Measurements from ENCODE around the gene ST3GAL4.

ST3GAL4 gene

GRCh38 chr11:126413843-126414405 lies 58.4 kb downstream of the ST3GAL4 start:
- no peak overlapping the region for H3K4me3 ChIP-seq (ENCODE audit: insufficient read depth, low read depth, low read length, poor library complexity, severe bottlenecking)
- no peaks in the 10 kb centered on the region for H3K9me3 ChIP-seq (ENCODE audit: control insufficient read depth, low read length)
- H3K27ac ChIP-seq (ENCODE audit: insufficient read depth, low read length, poor library complexity, severe bottlenecking), result no peak overlapping the region
- no peaks in the 10 kb centered on the region for H3K4me1 ChIP-seq (ENCODE audit: control insufficient read depth, insufficient read depth, low read length, poor library complexity, severe bottlenecking)
- H3K27me3 ChIP-seq (replicated peaks; ENCODE audit: control insufficient read depth, insufficient read depth, low read length, poor library complexity, severe bottlenecking), result no peaks in the 10 kb centered on the region
- peaks cover 4% of the 10 kb centered on the region for H3K36me3 ChIP-seq (ENCODE audit: control insufficient read depth, insufficient read depth, low read length)
- no peak for DNase-seq

GRCh38 chr11:126414615-126415014 lies 59.1 kb downstream of the ST3GAL4 start:
- H3K36me3 ChIP-seq (ENCODE audit: control insufficient read depth, insufficient read depth, low read length), result no peaks in the 10 kb centered on the region
- no peaks in the 10 kb centered on the region for H3K4me1 ChIP-seq (ENCODE audit: control insufficient read depth, insufficient read depth, low read length, poor library complexity, severe bottlenecking)
- H3K27me3 ChIP-seq (replicated peaks; ENCODE audit: control insufficient read depth, insufficient read depth, low read length, poor library complexity, severe bottlenecking), result no peaks in the 10 kb centered on the region
- no peak for DNase-seq
- H3K4me3 ChIP-seq (ENCODE audit: insufficient read depth, low read depth, low read length, poor library complexity, severe bottlenecking), result no peak overlapping the region
- no peaks in the 10 kb centered on the region for H3K9me3 ChIP-seq (ENCODE audit: control insufficient read depth, low read length)
- H3K27ac ChIP-seq (ENCODE audit: insufficient read depth, low read length, poor library complexity, severe bottlenecking), result no peak overlapping the region

- H3K27me3 ChIP-seq (replicated peaks; ENCODE audit: control insufficient read depth, insufficient read depth, low read length, poor library complexity, severe bottlenecking), result no peaks in the 10 kb centered on the region
- no peaks in the 10 kb centered on the region for H3K9me3 ChIP-seq (ENCODE audit: control insufficient read depth, low read length)
- no peaks in the 10 kb centered on the region for H3K36me3 ChIP-seq (ENCODE audit: control insufficient read depth, insufficient read depth, low read length)
- H3K4me3 ChIP-seq (ENCODE audit: insufficient read depth, low read depth, low read length, poor library complexity, severe bottlenecking), result no peak overlapping the region
- H3K27ac ChIP-seq (ENCODE audit: insufficient read depth, low read length, poor library complexity, severe bottlenecking), result no peak overlapping the region
- DNase-seq, result no peak
- H3K4me1 ChIP-seq (ENCODE audit: control insufficient read depth, insufficient read depth, low read length, poor library complexity, severe bottlenecking), result no peaks in the 10 kb centered on the region
Measured at GRCh38 chr11:126415128-126415527, 59.6 kb downstream of the ST3GAL4 start.

- Histone ChIP-seq H3K27ac (ENCODE audit: insufficient read depth, low read length, poor library complexity, severe bottlenecking) (no peak overlapping the region), H3K27me3 (replicated peaks; ENCODE audit: control insufficient read depth, insufficient read depth, low read length, poor library complexity, severe bottlenecking) (no peaks in the 10 kb centered on the region), H3K9me3 (ENCODE audit: control insufficient read depth, low read length) (no peaks in the 10 kb centered on the region), H3K4me3 (ENCODE audit: insufficient read depth, low read depth, low read length, poor library complexity, severe bottlenecking) (peak overlapping the region; percentile 53), H3K4me1 (ENCODE audit: control insufficient read depth, insufficient read depth, low read length, poor library complexity, severe bottlenecking) (no peaks in the 10 kb centered on the region), H3K36me3 (ENCODE audit: control insufficient read depth, insufficient read depth, low read length) (no peaks in the 10 kb centered on the region)
- no peak for DNase-seq
Measured at GRCh38 chr11:126415669-126416420, 60.4 kb downstream of the ST3GAL4 start.

GRCh38 chr11:126416542-126417090 lies 61.1 kb downstream of the ST3GAL4 start:
- H3K27me3 ChIP-seq (replicated peaks; ENCODE audit: control insufficient read depth, insufficient read depth, low read length, poor library complexity, severe bottlenecking), result no peaks in the 10 kb centered on the region
- peak overlapping the region; percentile 53 for H3K4me3 ChIP-seq (ENCODE audit: insufficient read depth, low read depth, low read length, poor library complexity, severe bottlenecking)
- H3K27ac ChIP-seq (ENCODE audit: insufficient read depth, low read length, poor library complexity, severe bottlenecking), result no peak overlapping the region
- H3K4me1 ChIP-seq (ENCODE audit: control insufficient read depth, insufficient read depth, low read length, poor library complexity, severe bottlenecking), result no peaks in the 10 kb centered on the region
- no peaks in the 10 kb centered on the region for H3K9me3 ChIP-seq (ENCODE audit: control insufficient read depth, low read length)
- H3K36me3 ChIP-seq (ENCODE audit: control insufficient read depth, insufficient read depth, low read length), result no peaks in the 10 kb centered on the region
- peak; percentile 27 to 46 (median 28) for DNase-seq

- Histone ChIP-seq H3K4me3 (ENCODE audit: insufficient read depth, low read depth, low read length, poor library complexity, severe bottlenecking) (peak overlapping the region; percentile 53), H3K27ac (ENCODE audit: insufficient read depth, low read length, poor library complexity, severe bottlenecking) (no peak overlapping the region), H3K4me1 (ENCODE audit: control insufficient read depth, insufficient read depth, low read length, poor library complexity, severe bottlenecking) (no peaks in the 10 kb centered on the region), H3K36me3 (ENCODE audit: control insufficient read depth, insufficient read depth, low read length) (no peaks in the 10 kb centered on the region), H3K27me3 (replicated peaks; ENCODE audit: control insufficient read depth, insufficient read depth, low read length, poor library complexity, severe bottlenecking) (no peaks in the 10 kb centered on the region), H3K9me3 (ENCODE audit: control insufficient read depth, low read length) (no peaks in the 10 kb centered on the region)
- DNase-seq, result no peak
Measured at GRCh38 chr11:126417091-126417862, 61.8 kb downstream of the ST3GAL4 start.

GRCh38 chr11:126418887-126419286 lies 63.4 kb downstream of the ST3GAL4 start:
- Histone ChIP-seq H3K36me3 (ENCODE audit: control insufficient read depth, insufficient read depth, low read length) (no peaks in the 10 kb centered on the region), H3K4me1 (ENCODE audit: control insufficient read depth, insufficient read depth, low read length, poor library complexity, severe bottlenecking) (no peaks in the 10 kb centered on the region), H3K9me3 (ENCODE audit: control insufficient read depth, low read length) (no peaks in the 10 kb centered on the region), H3K27ac (ENCODE audit: insufficient read depth, low read length, poor library complexity, severe bottlenecking) (no peak overlapping the region), H3K27me3 (replicated peaks; ENCODE audit: control insufficient read depth, insufficient read depth, low read length, poor library complexity, severe bottlenecking) (no peaks in the 10 kb centered on the region), H3K4me3 (ENCODE audit: insufficient read depth, low read depth, low read length, poor library complexity, severe bottlenecking) (no peak overlapping the region)
- no peak for DNase-seq

- H3K27me3 ChIP-seq (replicated peaks; ENCODE audit: control insufficient read depth, insufficient read depth, low read length, poor library complexity, severe bottlenecking), result no peaks in the 10 kb centered on the region
- no peaks in the 10 kb centered on the region for H3K9me3 ChIP-seq (ENCODE audit: control insufficient read depth, low read length)
- no peaks in the 10 kb centered on the region for H3K4me1 ChIP-seq (ENCODE audit: control insufficient read depth, insufficient read depth, low read length, poor library complexity, severe bottlenecking)
- no peaks in the 10 kb centered on the region for H3K36me3 ChIP-seq (ENCODE audit: control insufficient read depth, insufficient read depth, low read length)
- H3K27ac ChIP-seq (ENCODE audit: insufficient read depth, low read length, poor library complexity, severe bottlenecking), result no peak overlapping the region
- DNase-seq, result no peak
- no peak overlapping the region for H3K4me3 ChIP-seq (ENCODE audit: insufficient read depth, low read depth, low read length, poor library complexity, severe bottlenecking)
Measured at GRCh38 chr11:126419801-126420697, 64.6 kb downstream of the ST3GAL4 start.

GRCh38 chr11:126420698-126421256 lies 65.3 kb downstream of the ST3GAL4 start:
- no peak for DNase-seq
- Histone ChIP-seq H3K27ac (ENCODE audit: insufficient read depth, low read length, poor library complexity, severe bottlenecking) (no peak overlapping the region), H3K4me3 (ENCODE audit: insufficient read depth, low read depth, low read length, poor library complexity, severe bottlenecking) (no peak overlapping the region), H3K27me3 (replicated peaks; ENCODE audit: control insufficient read depth, insufficient read depth, low read length, poor library complexity, severe bottlenecking) (no peaks in the 10 kb centered on the region), H3K9me3 (ENCODE audit: control insufficient read depth, low read length) (no peaks in the 10 kb centered on the region), H3K36me3 (ENCODE audit: control insufficient read depth, insufficient read depth, low read length) (no peaks in the 10 kb centered on the region), H3K4me1 (ENCODE audit: control insufficient read depth, insufficient read depth, low read length, poor library complexity, severe bottlenecking) (no peaks in the 10 kb centered on the region)
